HepG2 (cell line): ENCODE data around the gene KCNG4. TPM values are rescaled to one million over a fixed set of nuclear protein-coding genes. Genes with fewer than 3 reads are reported as not detected.

Experiments used
- ATAC-seq: fragments of 200-7000 bp; cut with Tn5 transposase; 3 replicates; pipeline ENCODE4 v1.9.1; 2020; ENCODE audit warnings: mild to moderate bottlenecking, moderate library complexity
- BruUV-seq: library from RNA; stranded (reverse); fragments of 400-500 nt; replicated peaks from 2 replicates; lab custom pipeline; 2021; lab: Mats Ljungman, UMichigan
- CTCF ChIA-PET: fragments of 300-600 bp; formaldehyde crosslinking; extraction: SDS; loops from one replicate; lab custom pipeline; 2021; ENCODE audit warnings: low total read pairs, inconsistent platforms, low intra/inter-chr PET ratio; lab: Yijun Ruan, JAX
- POLR2A ChIA-PET: fragments of 350-600 bp; sonication (Branson Sonifier 250); formaldehyde crosslinking; loops from one replicate; lab custom pipeline; 2020; ENCODE audit warnings: antibody characterized with exemption, inconsistent platforms; lab: Yijun Ruan, JAX
- DNase-seq: peaks from one replicate; pipeline ENCODE4 v3.0.0-alpha.2; 2015; ENCODE audit warnings: low spot score
- FAIRE-seq: peaks from 3 replicates; lab custom pipeline; 2011; peaks lifted over from hg19 to GRCh38; lab: Jason Lieb, UNC
- H2AFZ ChIP-seq: one replicate; pipeline ENCODE4 v1.6.1; 2011; ENCODE audit warnings: low read length, inconsistent platforms
- H3K27ac ChIP-seq: fragments of 300-600 bp; 3 replicates; pipeline ENCODE4 v1.8.0; 2011; ENCODE audit warnings: mixed run types, mild to moderate bottlenecking, mixed read lengths, low read length, inconsistent platforms; ENCODE audit not compliant: insufficient read depth; ENCODE audit errors: extremely low read length
- H3K27me3 ChIP-seq, 2 experiments: fragments of 200-600 bp in 1 of 2; 2 replicates in 1 of 2; 3 replicates in 1 of 2; pipeline versions ENCODE4 v1.6.0 to v1.8.0; 2011; ENCODE audit warnings: low read length in 2 of 2, mild to moderate bottlenecking in 2 of 2, moderate library complexity in 2 of 2, inconsistent platforms in 1 of 2; ENCODE audit not compliant: insufficient read depth in 2 of 2, control insufficient read depth in 1 of 2
- H3K36me3 ChIP-seq, 2 experiments: fragments of 200-600 bp in 1 of 2; replicated peaks in 1 of 2; 2 replicates in 1 of 2; 3 replicates in 1 of 2; pipeline versions ENCODE4 v1.5.1 to v1.8.0; 2011; ENCODE audit warnings: low read length in 2 of 2, inconsistent platforms in 1 of 2; ENCODE audit not compliant: insufficient read depth in 2 of 2, control insufficient read depth in 1 of 2
- H3K4me1 ChIP-seq: 2 replicates; pipeline ENCODE4 v1.5.1; 2012; ENCODE audit warnings: low read length, inconsistent platforms; ENCODE audit not compliant: insufficient read depth
- H3K4me2 ChIP-seq: 2 replicates; pipeline ENCODE4 v1.6.0; 2011; ENCODE audit warnings: low read depth, low read length, inconsistent platforms
- H3K4me3 ChIP-seq, 3 experiments: fragments of 200-600 bp in 1 of 3; sonication (generic), shearing (Covaris generic) in 1 of 3; replicated peaks in 1 of 3; 2 replicates each; pipeline ENCODE4 v1.5.1; 2011 to 2016; ENCODE audit warnings: low read length in 3 of 3, inconsistent platforms in 2 of 3, low read depth in 2 of 3, mild to moderate bottlenecking in 2 of 3, control low read depth in 1 of 3, mixed read lengths in 1 of 3; ENCODE audit not compliant: insufficient read depth in 1 of 3
- H3K79me2 ChIP-seq: one replicate; pipeline ENCODE4 v1.6.1; 2011; ENCODE audit warnings: low read length, inconsistent platforms; ENCODE audit not compliant: insufficient read depth
- H3K9ac ChIP-seq: 2 replicates; pipeline ENCODE4 v1.6.0; 2011; ENCODE audit warnings: mild to moderate bottlenecking, low read depth, low read length, inconsistent platforms; ENCODE audit not compliant: insufficient read depth
- H3K9me3 ChIP-seq: 2 replicates; pipeline ENCODE4 v1.5.1; 2012; ENCODE audit warnings: mild to moderate bottlenecking, low read length
- H4K20me1 ChIP-seq: 2 replicates; pipeline ENCODE4 v1.6.0; 2011; ENCODE audit warnings: inconsistent platforms, mild to moderate bottlenecking, low read length, moderate library complexity; ENCODE audit not compliant: insufficient read depth
- CHCHD3 ChIP-seq: sonication (generic); formaldehyde crosslinking; IDR thresholded peaks from 2 replicates; pipeline ENCODE4 v1.8.0; 2022; ENCODE audit warnings: mild to moderate bottlenecking, missing genetic modification reagents, moderate library complexity
- MAX ChIP-seq: IDR thresholded peaks from 2 replicates; pipeline ENCODE4 v1.6.1; 2012; ENCODE audit warnings: inconsistent platforms
- MNT ChIP-seq: fragments of 450-650 bp; IDR thresholded peaks from 2 replicates; pipeline ENCODE4 v1.6.1; 2016
- NR3C1 ChIP-seq: sonication (generic); formaldehyde crosslinking; IDR thresholded peaks from 2 replicates; pipeline ENCODE4 v1.4.0; 2020; ENCODE audit warnings: missing genetic modification reagents
- SPEN ChIP-seq: sonication (generic); formaldehyde crosslinking; IDR thresholded peaks from 2 replicates; pipeline ENCODE4 v1.5.1; 2020; ENCODE audit warnings: low read depth, mild to moderate bottlenecking, missing genetic modification reagents
- TAF15 ChIP-seq: fragments of 200-400 bp; formaldehyde crosslinking; IDR thresholded peaks from one replicate; pipeline ENCODE4 v1.6.1; 2018; ENCODE audit warnings: mild to moderate bottlenecking, low read depth, low read length; ENCODE audit not compliant: poor library complexity, severe bottlenecking
- ZNF280B ChIP-seq: sonication (generic); formaldehyde crosslinking; IDR thresholded peaks from 2 replicates; pipeline ENCODE4 v1.5.0; 2020; ENCODE audit warnings: missing genetic modification reagents, mild to moderate bottlenecking, borderline replicate concordance
- ZNF547 ChIP-seq: sonication (generic); formaldehyde crosslinking; IDR thresholded peaks from 2 replicates; pipeline ENCODE4 v1.5.1; 2020; ENCODE audit warnings: mild to moderate bottlenecking, missing genetic modification reagents
- ZNF782 ChIP-seq: sonication (generic); formaldehyde crosslinking; IDR thresholded peaks from 2 replicates; pipeline ENCODE4 v1.4.0; 2020; ENCODE audit warnings: missing genetic modification reagents, mild to moderate bottlenecking, borderline replicate concordance
- ZNF788 ChIP-seq: sonication (generic); formaldehyde crosslinking; IDR thresholded peaks from 2 replicates; pipeline ENCODE4 v1.5.0; 2020; ENCODE audit warnings: mild to moderate bottlenecking, missing genetic modification reagents, borderline replicate concordance
- ZSCAN12 ChIP-seq: sonication (generic); formaldehyde crosslinking; IDR thresholded peaks from 2 replicates; pipeline ENCODE4 v1.9.0; 2021; ENCODE audit warnings: mild to moderate bottlenecking, missing genetic modification reagents
- WGBS: methylation state at CpG from one replicate; pipeline ENCODE4 v1.1.6; 2017; ENCODE audit warnings: low lambda C conversion rate; 5-methylcytosine and 5-hydroxymethylcytosine counted together
- in situ Hi-C: cut with HindIII; loops from 2 replicates; pipeline ENCODE4 v1.10.0; 2017; ENCODE audit warnings: low pct_unique_long_range_greater_than_20kb; ENCODE audit not compliant: extremely low pct_ligation_motif_present
- intact Hi-C: fragments of 100-400 bp; cut with micrococcal nuclease; formaldehyde crosslinking; loops from one replicate; pipeline ENCODE4 v1.10.0; 2022; ENCODE audit not compliant: unreplicated experiment
- polyA plus RNA-seq, 8 experiments: library from polyadenylated mRNA; depleted of rRNA in 3 of 8; stranded (reverse) in 7 of 8; unstranded in 1 of 8; fragments of >200 nt; fragmentation: Illumina TruSeq in 4 of 8; extraction: Trizol in 4 of 8; gene quantifications; 2 replicates each; pipeline versions ENCODE4 v1.2.1 to v1.2.3, GENCODE V29; 2011 to 2016; ENCODE audit warnings: low read depth in 4 of 8, missing spikeins in 1 of 8, mixed read lengths in 1 of 8; ENCODE audit not compliant: insufficient read depth in 1 of 8
- total RNA-seq, 5 experiments: library from RNA; depleted of rRNA; stranded (reverse); fragments of >200 nt; fragmentation: Illumina TruSeq; extraction: Trizol; gene quantifications; 2 replicates each; pipeline ENCODE4 v1.2.3, GENCODE V29; 2016; ENCODE audit warnings: low read depth in 1 of 5

Gene KCNG4
- total and polyA plus RNA-seq, 2 of the 13 experiments (the other 11 are each of a cell fraction or from before 2014, with no cell fraction given) = not detected

GRCh38 chr16:84196101-84196500 is 43.7 kb downstream of the KCNG4 start (continued):
- TF ChIP-seq ZNF280B (CRISPR knock-in tag) (no peak), ZSCAN12 (no peak)

- CTCF ChIA-PET = no interaction called here
- Histone ChIP-seq H4K20me1 (no peaks in the 10 kb centered on the region), H3K9me3 (no peaks in the 10 kb centered on the region)
- peak; percentile 6 for ATAC-seq
- in situ Hi-C loops = loop anchor here (25.0 kb wide), 1 partner anchor 233 kb away; the partner anchor contains the start of genes NECAB2 and OSGIN1
- TF ChIP-seq MNT (peak; percentile 37), ZNF788 (CRISPR knock-in tag) (0 out of 2 replicates have a peak, but pooled peaks have one; percentile 11), TAF15 (peak; percentile 8), NR3C1 (CRISPR knock-in tag) (no peak), ZNF782 (CRISPR knock-in tag) (0 out of 2 replicates have a peak, but pooled peaks have one; percentile 28), CHCHD3 (CRISPR knock-in tag) (peak; percentile 40; the same call in 1 of the 2 replicates), ZNF547 (CRISPR knock-in tag) (no peak), MAX (peak; percentile 53; the same call in 1 of the 2 replicates), SPEN (CRISPR knock-in tag) (0 out of 2 replicates have a peak, but pooled peaks have one; percentile 19)
- TF ChIP-seq, all 625 proteins: peak for 7
- Histone ChIP-seq H3K27me3 (peaks cover 25 to 77% of the 10 kb centered on the region in 2 experiments; a peak in 4 of 5 replicates), H3K79me2 (no peaks in the 10 kb centered on the region), H3K4me1 (no peaks in the 10 kb centered on the region), H3K4me2 (no peak overlapping the region), H3K4me3 (no peak overlapping the region), H3K9ac (no peak overlapping the region), H2AFZ (no peak overlapping the region), H3K36me3 (no peaks in the 10 kb centered on the region), H3K27ac (no peak overlapping the region)
- intact Hi-C loops = loop anchor here (5.0 kb wide), 1 partner anchor 533 kb away; no protein-coding TSS in a partner anchor
- FAIRE-seq (no peak), DNase-seq (no peak)
- no TSS peak for BruUV-seq
- POLR2A ChIA-PET = no interaction called here
- WGBS = 42% methylated on average over 12 of the region's 38 CpGs
These were observed 44.4 kb downstream of the KCNG4 start for GRCh38 chr16:84195201-84196093.
